ENCODE measurements around the gene GNPTAB.

DNA sequence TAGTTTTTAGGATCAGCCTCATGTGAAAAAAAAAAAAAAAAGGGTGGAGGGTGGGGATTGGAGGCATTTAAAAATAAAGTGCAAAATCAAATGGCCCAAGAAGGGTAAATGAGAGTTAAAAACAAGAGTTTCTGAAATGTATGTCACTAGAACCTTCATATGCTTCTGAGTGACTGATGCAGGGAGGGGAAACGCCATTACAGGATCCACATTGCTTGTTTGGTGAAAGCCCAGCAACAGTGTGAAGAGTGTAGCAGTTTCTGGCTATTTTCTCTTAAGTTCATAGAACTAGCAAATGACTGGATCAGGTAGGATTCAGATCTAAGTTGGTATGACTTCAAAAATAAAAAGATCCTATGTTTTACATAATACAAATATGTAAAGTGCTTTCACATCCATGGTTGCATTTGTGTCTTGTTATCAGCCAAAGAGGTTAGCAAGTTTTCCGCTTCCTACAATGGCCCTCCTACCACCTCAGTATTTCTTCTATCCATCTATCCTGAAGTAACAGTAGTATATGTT, 130.4 kb downstream of the GNPTAB start:
- TF ChIP-seq POLR2AphosphoS5 (IDR thresholded peaks at IDR 0.05; ENCODE audit: insufficient read depth in 1 of 2, low read depth in 1 of 2) (no peak), POLR2A (IDR thresholded peaks at IDR 0.05) (no peak)
